GM23338 (cell line): Measurements from ENCODE around the gene PPFIA1. TPM values are rescaled to one million over a fixed set of nuclear protein-coding genes. Genes with fewer than 3 reads are reported as not detected.

Experiments used
- ATAC-seq: fragments of 200-7000 bp; cut with Tn5 transposase; 3 replicates; pipeline ENCODE4 v1.9.1; 2020
- DNase-seq: peaks from one replicate; pipeline ENCODE4 v3.0.0-alpha.2; 2015; ENCODE audit warnings: low spot score
- H2AFZ ChIP-seq: fragments of 200-600 bp; sonication (generic); 2 replicates; pipeline ENCODE4 v1.8.0; 2016; ENCODE audit warnings: antibody characterized with exemption, mild to moderate bottlenecking, moderate library complexity
- H3F3A ChIP-seq: fragments of 200-600 bp; sonication (generic); replicated peaks from 2 replicates; pipeline ENCODE4 v1.8.0; 2017; ENCODE audit warnings: antibody characterized with exemption, mixed run types, low read depth
- H3K27ac ChIP-seq: fragments of 200-600 bp; sonication (generic); 2 replicates; pipeline ENCODE4 v1.6.1; 2016; ENCODE audit warnings: low read depth
- H3K27me3 ChIP-seq: fragments of 200-600 bp; sonication (generic); 2 replicates; pipeline ENCODE4 v1.8.0; 2016; ENCODE audit warnings: mild to moderate bottlenecking, mixed run types, moderate library complexity; ENCODE audit not compliant: insufficient read depth
- H3K36me3 ChIP-seq: fragments of 200-600 bp; sonication (generic); 2 replicates; pipeline ENCODE4 v1.8.0; 2016; ENCODE audit warnings: mild to moderate bottlenecking; ENCODE audit not compliant: insufficient read depth
- H3K4me1 ChIP-seq: fragments of 200-600 bp; sonication (generic); 2 replicates; pipeline ENCODE4 v1.8.0; 2016; ENCODE audit warnings: mild to moderate bottlenecking, moderate library complexity; ENCODE audit not compliant: insufficient read depth
- H3K4me2 ChIP-seq: fragments of 200-600 bp; sonication (generic); 2 replicates; pipeline ENCODE4 v1.7.1; 2017; ENCODE audit warnings: mixed run types
- H3K4me3 ChIP-seq: fragments of 200-600 bp; sonication (generic); 2 replicates; pipeline ENCODE4 v1.6.1; 2016; ENCODE audit warnings: mixed run types
- H3K79me2 ChIP-seq: fragments of 200-600 bp; sonication (generic); replicated peaks from 2 replicates; pipeline ENCODE4 v1.8.0; 2017; ENCODE audit warnings: mild to moderate bottlenecking; ENCODE audit not compliant: insufficient read depth
- H3K9me2 ChIP-seq: fragments of 200-600 bp; sonication (generic); 2 replicates; pipeline ENCODE4 v1.8.0; 2017; ENCODE audit not compliant: insufficient read depth
- H4K20me1 ChIP-seq: fragments of 200-600 bp; sonication (generic); replicated peaks from 2 replicates; pipeline ENCODE4 v1.8.0; 2017; ENCODE audit warnings: mild to moderate bottlenecking; ENCODE audit not compliant: insufficient read depth
- H3K27ac Mint-ChIP-seq: 2 replicates; pipeline ENCODE4 v1.8.0; 2020; ENCODE audit warnings: inconsistent platforms, mild to moderate bottlenecking, moderate library complexity, mixed read lengths
- H3K27me3 Mint-ChIP-seq: 3 replicates; pipeline ENCODE4 v1.8.0; 2022; ENCODE audit warnings: low read depth, mild to moderate bottlenecking, moderate library complexity, mixed read lengths, inconsistent platforms; ENCODE audit not compliant: insufficient read depth, poor library complexity
- H3K36me3 Mint-ChIP-seq: 3 replicates; pipeline ENCODE4 v1.8.0; 2021; ENCODE audit warnings: low read depth, mild to moderate bottlenecking, inconsistent platforms, moderate library complexity, mixed read lengths
- H3K4me1 Mint-ChIP-seq: 3 replicates; pipeline ENCODE4 v1.8.0; 2020; ENCODE audit warnings: mild to moderate bottlenecking, inconsistent platforms, mixed read lengths
- H3K4me3 Mint-ChIP-seq: 3 replicates; pipeline ENCODE4 v1.8.0; 2021; ENCODE audit warnings: moderate library complexity, mild to moderate bottlenecking, inconsistent platforms, mixed read lengths
- H3K9me3 Mint-ChIP-seq: 3 replicates; pipeline ENCODE4 v1.8.0; 2020; ENCODE audit warnings: moderate library complexity, mild to moderate bottlenecking, inconsistent platforms, mixed read lengths
- CREB1 ChIP-seq: fragments of 250-450 bp; sonication (Bioruptor Pico); IDR thresholded peaks from 2 replicates; pipeline ENCODE4 v1.5.0; 2020; ENCODE audit warnings: low read depth, mild to moderate bottlenecking, moderate library complexity
- EZH2 ChIP-seq: fragments of 200-600 bp; sonication (generic); IDR thresholded peaks from one replicate; pipeline ENCODE4 v1.8.0; 2017; ENCODE audit warnings: antibody characterized with exemption, mild to moderate bottlenecking, low read depth; ENCODE audit not compliant: unreplicated experiment
- EZH2phosphoT487 ChIP-seq: fragments of 200-600 bp; sonication (generic); IDR thresholded peaks from one replicate; pipeline ENCODE4 v1.8.1; 2018; ENCODE audit warnings: antibody characterized with exemption; ENCODE audit not compliant: unreplicated experiment
- JUNB ChIP-seq: IDR thresholded peaks from one replicate; pipeline ENCODE4 v1.6.1; 2016; ENCODE audit warnings: antibody characterized with exemption; ENCODE audit not compliant: unreplicated experiment
- NANOG ChIP-seq: IDR thresholded peaks from 2 replicates; pipeline ENCODE4 v1.6.1; 2016; ENCODE audit warnings: antibody characterized with exemption, borderline replicate concordance
- POLR2AphosphoS5 ChIP-seq: IDR thresholded peaks from 2 replicates; pipeline ENCODE4 v1.6.1; 2016; ENCODE audit warnings: antibody characterized with exemption, low read depth
- STAT1 ChIP-seq: IDR thresholded peaks from one replicate; pipeline ENCODE4 v1.6.1; 2016; ENCODE audit warnings: antibody characterized with exemption; ENCODE audit not compliant: unreplicated experiment
- ZNF114 ChIP-seq: fragments of 250-450 bp; sonication (Bioruptor Pico); IDR thresholded peaks from 2 replicates; pipeline ENCODE4 v1.5.0; 2020; ENCODE audit warnings: mild to moderate bottlenecking, moderate library complexity
- ZNF331 ChIP-seq: fragments of 250-450 bp; sonication (Bioruptor Pico); IDR thresholded peaks from 2 replicates; pipeline ENCODE4 v1.5.0; 2020; ENCODE audit warnings: low read depth, mild to moderate bottlenecking, moderate library complexity
- polyA plus RNA-seq: library from polyadenylated mRNA; unstranded; fragments of >200 nt; fragmentation: Nextera tagmentation; extraction: Ambion mirVana; gene quantifications from 2 replicates; pipeline ENCODE4 v1.2.1, GENCODE V29; 2016
- total RNA-seq: library from RNA; depleted of rRNA; stranded (reverse); fragments of >200 nt; shearing (Covaris generic); gene quantifications from 2 replicates; pipeline ENCODE4 v1.2.3, GENCODE V29; 2014
- TF ChIP-seq, protein P1 (sequence below): IDR thresholded peaks from 2 replicates; pipeline ENCODE4 v1.6.1; 2016; ENCODE audit warnings: antibody characterized with exemption
- TF ChIP-seq, protein P2 (sequence below), 2 experiments: fragments of 200-600 bp in 1 of 2; sonication (generic) in 1 of 2; conservative IDR thresholded peaks; 2 replicates each; pipeline versions ENCODE4 v1.5.1 to v1.6.1; 2016 to 2017; ENCODE audit warnings: antibody characterized with exemption in 2 of 2, low read depth in 2 of 2, mild to moderate bottlenecking in 2 of 2, moderate library complexity in 1 of 2
- TF ChIP-seq, protein P3 (sequence below): fragments of 250-450 bp; sonication (Bioruptor Pico); IDR thresholded peaks from 2 replicates; pipeline ENCODE4 v1.5.0; 2020; ENCODE audit warnings: mild to moderate bottlenecking, moderate library complexity
- TF ChIP-seq, protein P4 (sequence below): IDR thresholded peaks from one replicate; pipeline ENCODE4 v1.6.1; 2018; ENCODE audit warnings: antibody characterized with exemption; ENCODE audit not compliant: unreplicated experiment

The PPFIA1 gene
- total and polyA plus RNA-seq, 2 experiments from 2014 or later = 41.7 to 62.0 TPM

GRCh38 chr11:70306586-70307033 lies 36.1 kb downstream of the PPFIA1 start:
- peaks cover 23% of the 10 kb centered on the region for H3K4me1 Mint-ChIP-seq
- peaks cover 80% of the 10 kb centered on the region for H3K79me2 ChIP-seq
- H3K9me2 ChIP-seq = no peaks in the 10 kb centered on the region
- no peak for DNase-seq
- peaks cover 7% of the 10 kb centered on the region; the same call in 1 of the 2 replicates for H3F3A ChIP-seq
- H3K27me3 ChIP-seq = no peaks in the 10 kb centered on the region
- H3K4me2 ChIP-seq = no peak overlapping the region
- no peak overlapping the region for H3K27ac Mint-ChIP-seq
- peaks cover 39% of the 10 kb centered on the region for H3K36me3 Mint-ChIP-seq
- ATAC-seq = no peak
- H3K27ac ChIP-seq = no peak overlapping the region; the same call in 1 of the 2 replicates
- peaks cover 13% of the 10 kb centered on the region for H4K20me1 ChIP-seq
- no peaks in the 10 kb centered on the region; the same call in 1 of the 2 replicates for H3K36me3 ChIP-seq
- no peak for TF ChIP-seq EZH2
- no peak for TF ChIP-seq POLR2AphosphoS5
- no peak for TF ChIP-seq JUNB
- TF ChIP-seq, protein P1, sequence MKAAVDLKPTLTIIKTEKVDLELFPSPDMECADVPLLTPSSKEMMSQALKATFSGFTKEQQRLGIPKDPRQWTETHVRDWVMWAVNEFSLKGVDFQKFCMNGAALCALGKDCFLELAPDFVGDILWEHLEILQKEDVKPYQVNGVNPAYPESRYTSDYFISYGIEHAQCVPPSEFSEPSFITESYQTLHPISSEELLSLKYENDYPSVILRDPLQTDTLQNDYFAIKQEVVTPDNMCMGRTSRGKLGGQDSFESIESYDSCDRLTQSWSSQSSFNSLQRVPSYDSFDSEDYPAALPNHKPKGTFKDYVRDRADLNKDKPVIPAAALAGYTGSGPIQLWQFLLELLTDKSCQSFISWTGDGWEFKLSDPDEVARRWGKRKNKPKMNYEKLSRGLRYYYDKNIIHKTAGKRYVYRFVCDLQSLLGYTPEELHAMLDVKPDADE = no peak
- TF ChIP-seq ZNF114 (CRISPR knock-in tag) = no peak
- no peak for TF ChIP-seq ZNF331 (CRISPR knock-in tag)
- TF ChIP-seq, protein P2, sequence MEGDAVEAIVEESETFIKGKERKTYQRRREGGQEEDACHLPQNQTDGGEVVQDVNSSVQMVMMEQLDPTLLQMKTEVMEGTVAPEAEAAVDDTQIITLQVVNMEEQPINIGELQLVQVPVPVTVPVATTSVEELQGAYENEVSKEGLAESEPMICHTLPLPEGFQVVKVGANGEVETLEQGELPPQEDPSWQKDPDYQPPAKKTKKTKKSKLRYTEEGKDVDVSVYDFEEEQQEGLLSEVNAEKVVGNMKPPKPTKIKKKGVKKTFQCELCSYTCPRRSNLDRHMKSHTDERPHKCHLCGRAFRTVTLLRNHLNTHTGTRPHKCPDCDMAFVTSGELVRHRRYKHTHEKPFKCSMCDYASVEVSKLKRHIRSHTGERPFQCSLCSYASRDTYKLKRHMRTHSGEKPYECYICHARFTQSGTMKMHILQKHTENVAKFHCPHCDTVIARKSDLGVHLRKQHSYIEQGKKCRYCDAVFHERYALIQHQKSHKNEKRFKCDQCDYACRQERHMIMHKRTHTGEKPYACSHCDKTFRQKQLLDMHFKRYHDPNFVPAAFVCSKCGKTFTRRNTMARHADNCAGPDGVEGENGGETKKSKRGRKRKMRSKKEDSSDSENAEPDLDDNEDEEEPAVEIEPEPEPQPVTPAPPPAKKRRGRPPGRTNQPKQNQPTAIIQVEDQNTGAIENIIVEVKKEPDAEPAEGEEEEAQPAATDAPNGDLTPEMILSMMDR (conservative IDR thresholded peaks at IDR 0.05; ENCODE audit: low read depth in 2 of 2) = no peak
- TF ChIP-seq STAT1 = no peak
- no peak for TF ChIP-seq NANOG
- TF ChIP-seq EZH2phosphoT487 = no peak
- TF ChIP-seq, protein P3, sequence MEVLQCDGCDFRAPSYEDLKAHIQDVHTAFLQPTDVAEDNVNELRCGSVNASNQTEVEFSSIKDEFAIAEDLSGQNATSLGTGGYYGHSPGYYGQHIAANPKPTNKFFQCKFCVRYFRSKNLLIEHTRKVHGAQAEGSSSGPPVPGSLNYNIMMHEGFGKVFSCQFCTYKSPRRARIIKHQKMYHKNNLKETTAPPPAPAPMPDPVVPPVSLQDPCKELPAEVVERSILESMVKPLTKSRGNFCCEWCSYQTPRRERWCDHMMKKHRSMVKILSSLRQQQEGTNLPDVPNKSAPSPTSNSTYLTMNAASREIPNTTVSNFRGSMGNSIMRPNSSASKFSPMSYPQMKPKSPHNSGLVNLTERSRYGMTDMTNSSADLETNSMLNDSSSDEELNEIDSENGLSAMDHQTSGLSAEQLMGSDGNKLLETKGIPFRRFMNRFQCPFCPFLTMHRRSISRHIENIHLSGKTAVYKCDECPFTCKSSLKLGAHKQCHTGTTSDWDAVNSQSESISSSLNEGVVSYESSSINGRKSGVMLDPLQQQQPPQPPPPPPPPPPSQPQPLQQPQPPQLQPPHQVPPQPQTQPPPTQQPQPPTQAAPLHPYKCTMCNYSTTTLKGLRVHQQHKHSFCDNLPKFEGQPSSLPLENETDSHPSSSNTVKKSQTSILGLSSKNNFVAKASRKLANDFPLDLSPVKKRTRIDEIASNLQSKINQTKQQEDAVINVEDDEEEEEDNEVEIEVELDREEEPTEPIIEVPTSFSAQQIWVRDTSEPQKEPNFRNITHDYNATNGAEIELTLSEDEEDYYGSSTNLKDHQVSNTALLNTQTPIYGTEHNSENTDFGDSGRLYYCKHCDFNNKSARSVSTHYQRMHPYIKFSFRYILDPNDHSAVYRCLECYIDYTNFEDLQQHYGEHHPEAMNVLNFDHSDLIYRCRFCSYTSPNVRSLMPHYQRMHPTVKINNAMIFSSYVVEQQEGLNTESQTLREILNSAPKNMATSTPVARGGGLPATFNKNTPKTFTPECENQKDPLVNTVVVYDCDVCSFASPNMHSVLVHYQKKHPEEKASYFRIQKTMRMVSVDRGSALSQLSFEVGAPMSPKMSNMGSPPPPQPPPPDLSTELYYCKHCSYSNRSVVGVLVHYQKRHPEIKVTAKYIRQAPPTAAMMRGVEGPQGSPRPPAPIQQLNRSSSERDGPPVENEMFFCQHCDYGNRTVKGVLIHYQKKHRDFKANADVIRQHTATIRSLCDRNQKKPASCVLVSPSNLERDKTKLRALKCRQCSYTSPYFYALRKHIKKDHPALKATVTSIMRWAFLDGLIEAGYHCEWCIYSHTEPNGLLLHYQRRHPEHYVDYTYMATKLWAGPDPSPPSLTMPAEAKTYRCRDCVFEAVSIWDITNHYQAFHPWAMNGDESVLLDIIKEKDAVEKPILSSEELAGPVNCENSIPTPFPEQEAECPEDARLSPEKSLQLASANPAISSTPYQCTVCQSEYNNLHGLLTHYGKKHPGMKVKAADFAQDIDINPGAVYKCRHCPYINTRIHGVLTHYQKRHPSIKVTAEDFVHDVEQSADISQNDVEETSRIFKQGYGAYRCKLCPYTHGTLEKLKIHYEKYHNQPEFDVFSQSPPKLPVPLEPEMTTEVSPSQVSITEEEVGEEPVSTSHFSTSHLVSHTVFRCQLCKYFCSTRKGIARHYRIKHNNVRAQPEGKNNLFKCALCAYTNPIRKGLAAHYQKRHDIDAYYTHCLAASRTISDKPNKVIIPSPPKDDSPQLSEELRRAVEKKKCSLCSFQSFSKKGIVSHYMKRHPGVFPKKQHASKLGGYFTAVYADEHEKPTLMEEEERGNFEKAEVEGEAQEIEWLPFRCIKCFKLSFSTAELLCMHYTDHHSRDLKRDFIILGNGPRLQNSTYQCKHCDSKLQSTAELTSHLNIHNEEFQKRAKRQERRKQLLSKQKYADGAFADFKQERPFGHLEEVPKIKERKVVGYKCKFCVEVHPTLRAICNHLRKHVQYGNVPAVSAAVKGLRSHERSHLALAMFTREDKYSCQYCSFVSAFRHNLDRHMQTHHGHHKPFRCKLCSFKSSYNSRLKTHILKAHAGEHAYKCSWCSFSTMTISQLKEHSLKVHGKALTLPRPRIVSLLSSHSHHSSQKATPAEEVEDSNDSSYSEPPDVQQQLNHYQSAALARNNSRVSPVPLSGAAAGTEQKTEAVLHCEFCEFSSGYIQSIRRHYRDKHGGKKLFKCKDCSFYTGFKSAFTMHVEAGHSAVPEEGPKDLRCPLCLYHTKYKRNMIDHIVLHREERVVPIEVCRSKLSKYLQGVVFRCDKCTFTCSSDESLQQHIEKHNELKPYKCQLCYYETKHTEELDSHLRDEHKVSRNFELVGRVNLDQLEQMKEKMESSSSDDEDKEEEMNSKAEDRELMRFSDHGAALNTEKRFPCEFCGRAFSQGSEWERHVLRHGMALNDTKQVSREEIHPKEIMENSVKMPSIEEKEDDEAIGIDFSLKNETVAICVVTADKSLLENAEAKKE = no peak
- TF ChIP-seq CREB1 (CRISPR knock-in tag) = no peak
- TF ChIP-seq, protein P4, sequence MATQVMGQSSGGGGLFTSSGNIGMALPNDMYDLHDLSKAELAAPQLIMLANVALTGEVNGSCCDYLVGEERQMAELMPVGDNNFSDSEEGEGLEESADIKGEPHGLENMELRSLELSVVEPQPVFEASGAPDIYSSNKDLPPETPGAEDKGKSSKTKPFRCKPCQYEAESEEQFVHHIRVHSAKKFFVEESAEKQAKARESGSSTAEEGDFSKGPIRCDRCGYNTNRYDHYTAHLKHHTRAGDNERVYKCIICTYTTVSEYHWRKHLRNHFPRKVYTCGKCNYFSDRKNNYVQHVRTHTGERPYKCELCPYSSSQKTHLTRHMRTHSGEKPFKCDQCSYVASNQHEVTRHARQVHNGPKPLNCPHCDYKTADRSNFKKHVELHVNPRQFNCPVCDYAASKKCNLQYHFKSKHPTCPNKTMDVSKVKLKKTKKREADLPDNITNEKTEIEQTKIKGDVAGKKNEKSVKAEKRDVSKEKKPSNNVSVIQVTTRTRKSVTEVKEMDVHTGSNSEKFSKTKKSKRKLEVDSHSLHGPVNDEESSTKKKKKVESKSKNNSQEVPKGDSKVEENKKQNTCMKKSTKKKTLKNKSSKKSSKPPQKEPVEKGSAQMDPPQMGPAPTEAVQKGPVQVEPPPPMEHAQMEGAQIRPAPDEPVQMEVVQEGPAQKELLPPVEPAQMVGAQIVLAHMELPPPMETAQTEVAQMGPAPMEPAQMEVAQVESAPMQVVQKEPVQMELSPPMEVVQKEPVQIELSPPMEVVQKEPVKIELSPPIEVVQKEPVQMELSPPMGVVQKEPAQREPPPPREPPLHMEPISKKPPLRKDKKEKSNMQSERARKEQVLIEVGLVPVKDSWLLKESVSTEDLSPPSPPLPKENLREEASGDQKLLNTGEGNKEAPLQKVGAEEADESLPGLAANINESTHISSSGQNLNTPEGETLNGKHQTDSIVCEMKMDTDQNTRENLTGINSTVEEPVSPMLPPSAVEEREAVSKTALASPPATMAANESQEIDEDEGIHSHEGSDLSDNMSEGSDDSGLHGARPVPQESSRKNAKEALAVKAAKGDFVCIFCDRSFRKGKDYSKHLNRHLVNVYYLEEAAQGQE = no peak
- no peaks in the 10 kb centered on the region for H3K9me3 Mint-ChIP-seq
- no peak overlapping the region for H2AFZ ChIP-seq
- H3K4me3 ChIP-seq = no peak overlapping the region
- no peak overlapping the region for H3K4me3 Mint-ChIP-seq
- H3K4me1 ChIP-seq = peaks cover 9% of the 10 kb centered on the region
- H3K27me3 Mint-ChIP-seq = peaks cover 2% of the 10 kb centered on the region
